ENCODE data around the gene EGR1. TPM values are rescaled to one million over a fixed set of nuclear protein-coding genes. Genes with fewer than 3 reads are reported as not detected.

EGR1 gene
- total and polyA plus RNA-seq, 2 of the 4 experiments (the other 2 are of a cell fraction) = 2.9 to 104 TPM

DNA sequence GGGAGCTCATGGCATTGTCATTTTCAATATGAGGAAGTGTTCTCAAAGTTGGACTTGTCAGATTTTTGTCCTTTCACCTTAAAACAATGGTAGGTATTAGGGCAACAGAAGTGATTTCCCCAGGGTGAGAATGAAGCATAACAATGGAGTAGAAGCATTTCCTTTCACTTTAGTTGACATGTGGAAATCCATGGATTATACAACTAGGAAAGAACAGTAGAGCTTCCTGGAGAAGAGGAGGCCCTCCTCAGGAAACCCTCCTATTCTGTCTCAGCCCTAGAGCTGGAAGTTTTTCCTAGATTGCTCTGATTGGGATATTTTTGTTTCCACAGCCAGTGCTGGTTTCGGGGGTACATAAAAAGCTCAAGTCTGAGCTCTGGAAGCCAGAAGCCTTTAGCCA is 40.2 kb upstream of the EGR1 start:
- CTCF ChIA-PET = interaction anchor here (0.6 to 0.7 kb wide), 2 partner anchors 43 to 78 kb away, joined by 3 read pairs; no protein-coding TSS in a partner anchor
- Histone ChIP-seq H2BK5ac (ENCODE audit: low read depth, low read length, poor library complexity, severe bottlenecking) (no peak overlapping the region), H3K27ac (ENCODE audit: insufficient read depth, low read length) (no peak overlapping the region), H2BK15ac (ENCODE audit: low read depth, low read length) (no peak overlapping the region), H3K4ac (ENCODE audit: low read depth, low read length) (no peak overlapping the region), H2AK9ac (replicated peaks; ENCODE audit: low read depth, low read length, poor library complexity) (no peak overlapping the region), H2BK20ac (ENCODE audit: low read depth, low read length) (no peak overlapping the region), H2AFZ (replicated peaks; ENCODE audit: low read length, poor library complexity) (no peak overlapping the region), H3K18ac (ENCODE audit: low read depth, low read length) (no peak overlapping the region), H3K9me1 (ENCODE audit: insufficient read depth, low read length) (0 out of 2 replicates have a peak, but pooled peaks cover 2% of the 10 kb centered on the region), H3K56ac (ENCODE audit: extremely low read depth, insufficient read depth, low read length) (no peak overlapping the region), H4K91ac (ENCODE audit: insufficient read depth, low read depth, low read length) (no peak overlapping the region), H3K27me3 (ENCODE audit: control insufficient read depth, insufficient read depth, low read length) (no peaks in the 10 kb centered on the region), H2AK5ac (ENCODE audit: low read depth, low read length) (no peak overlapping the region), H3K4me1 (ENCODE audit: control insufficient read depth, insufficient read depth, low read length) (no peaks in the 10 kb centered on the region), H4K8ac (ENCODE audit: low read depth in 2 of 2, low read length in 2 of 2) (no peak overlapping the region), H3K4me3 (ENCODE audit: insufficient read depth, low read depth, low read length) (no peak overlapping the region), H3K14ac (replicated peaks; ENCODE audit: low read depth, low read length) (no peak overlapping the region), H3K9ac (ENCODE audit: low read depth, low read length) (no peak overlapping the region), H3K36me3 (ENCODE audit: control insufficient read depth, insufficient read depth, low read length) (peaks cover 53% of the 10 kb centered on the region), H4K5ac (ENCODE audit: low read depth, low read length) (no peak overlapping the region), H3K4me2 (ENCODE audit: low read depth, low read length) (no peak overlapping the region), H3K9me3 (ENCODE audit: control insufficient read depth, insufficient read depth, low read length) (no peaks in the 10 kb centered on the region), H2BK120ac (ENCODE audit: low read depth, low read length) (no peak overlapping the region), H4K20me1 (ENCODE audit: insufficient read depth, low read length) (no peaks in the 10 kb centered on the region), H3K79me1 (ENCODE audit: low read depth in 1 of 2, low read length in 2 of 2) (no peaks in the 10 kb centered on the region), H3K23ac (ENCODE audit: low read depth, low read length) (no peak overlapping the region)
- TF ChIP-seq CEBPB (IDR thresholded peaks at IDR 0.05; ENCODE audit: low read depth, low read length) (no peak), BHLHE40 (IDR thresholded peaks at IDR 0.05; ENCODE audit: low read depth, low read length) (no peak), RFX5 (IDR thresholded peaks at IDR 0.05; ENCODE audit: low read depth, low read length) (no peak), MXI1 (IDR thresholded peaks at IDR 0.05; ENCODE audit: borderline replicate concordance, low read depth, low read length) (no peak), SMC3 (IDR thresholded peaks at IDR 0.05; ENCODE audit: low read depth, low read length) (no peak), MAZ (IDR thresholded peaks at IDR 0.05; ENCODE audit: borderline replicate concordance, low read depth, low read length) (no peak), RCOR1 (IDR thresholded peaks at IDR 0.05; ENCODE audit: insufficient replicate concordance, low read length) (no peak), CHD1 (IDR thresholded peaks at IDR 0.05; ENCODE audit: low read depth, low read length) (no peak), NFE2L2 (IDR thresholded peaks at IDR 0.05; ENCODE audit: low read depth, low read length) (no peak), MAFK (IDR thresholded peaks at IDR 0.05; ENCODE audit: low read depth, low read length) (no peak), RAD21 (IDR thresholded peaks at IDR 0.05; ENCODE audit: low read length) (no peak), FOS (IDR thresholded peaks at IDR 0.05; ENCODE audit: low read depth, low read length) (no peak), POLR2A (IDR thresholded peaks at IDR 0.05; ENCODE audit: low read depth, low read length) (no peak)
- TF ChIP-seq, protein P1, sequence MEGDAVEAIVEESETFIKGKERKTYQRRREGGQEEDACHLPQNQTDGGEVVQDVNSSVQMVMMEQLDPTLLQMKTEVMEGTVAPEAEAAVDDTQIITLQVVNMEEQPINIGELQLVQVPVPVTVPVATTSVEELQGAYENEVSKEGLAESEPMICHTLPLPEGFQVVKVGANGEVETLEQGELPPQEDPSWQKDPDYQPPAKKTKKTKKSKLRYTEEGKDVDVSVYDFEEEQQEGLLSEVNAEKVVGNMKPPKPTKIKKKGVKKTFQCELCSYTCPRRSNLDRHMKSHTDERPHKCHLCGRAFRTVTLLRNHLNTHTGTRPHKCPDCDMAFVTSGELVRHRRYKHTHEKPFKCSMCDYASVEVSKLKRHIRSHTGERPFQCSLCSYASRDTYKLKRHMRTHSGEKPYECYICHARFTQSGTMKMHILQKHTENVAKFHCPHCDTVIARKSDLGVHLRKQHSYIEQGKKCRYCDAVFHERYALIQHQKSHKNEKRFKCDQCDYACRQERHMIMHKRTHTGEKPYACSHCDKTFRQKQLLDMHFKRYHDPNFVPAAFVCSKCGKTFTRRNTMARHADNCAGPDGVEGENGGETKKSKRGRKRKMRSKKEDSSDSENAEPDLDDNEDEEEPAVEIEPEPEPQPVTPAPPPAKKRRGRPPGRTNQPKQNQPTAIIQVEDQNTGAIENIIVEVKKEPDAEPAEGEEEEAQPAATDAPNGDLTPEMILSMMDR (conservative IDR thresholded peaks at IDR 0.05; ENCODE audit: low read depth, low read length) = no peak
- TF ChIP-seq, protein P2, sequence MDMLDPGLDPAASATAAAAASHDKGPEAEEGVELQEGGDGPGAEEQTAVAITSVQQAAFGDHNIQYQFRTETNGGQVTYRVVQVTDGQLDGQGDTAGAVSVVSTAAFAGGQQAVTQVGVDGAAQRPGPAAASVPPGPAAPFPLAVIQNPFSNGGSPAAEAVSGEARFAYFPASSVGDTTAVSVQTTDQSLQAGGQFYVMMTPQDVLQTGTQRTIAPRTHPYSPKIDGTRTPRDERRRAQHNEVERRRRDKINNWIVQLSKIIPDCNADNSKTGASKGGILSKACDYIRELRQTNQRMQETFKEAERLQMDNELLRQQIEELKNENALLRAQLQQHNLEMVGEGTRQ (IDR thresholded peaks at IDR 0.05; ENCODE audit: low read depth, low read length) = no peak
- TF ChIP-seq, protein P3, sequence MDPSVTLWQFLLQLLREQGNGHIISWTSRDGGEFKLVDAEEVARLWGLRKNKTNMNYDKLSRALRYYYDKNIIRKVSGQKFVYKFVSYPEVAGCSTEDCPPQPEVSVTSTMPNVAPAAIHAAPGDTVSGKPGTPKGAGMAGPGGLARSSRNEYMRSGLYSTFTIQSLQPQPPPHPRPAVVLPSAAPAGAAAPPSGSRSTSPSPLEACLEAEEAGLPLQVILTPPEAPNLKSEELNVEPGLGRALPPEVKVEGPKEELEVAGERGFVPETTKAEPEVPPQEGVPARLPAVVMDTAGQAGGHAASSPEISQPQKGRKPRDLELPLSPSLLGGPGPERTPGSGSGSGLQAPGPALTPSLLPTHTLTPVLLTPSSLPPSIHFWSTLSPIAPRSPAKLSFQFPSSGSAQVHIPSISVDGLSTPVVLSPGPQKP (IDR thresholded peaks at IDR 0.05; ENCODE audit: borderline replicate concordance, low read depth, low read length) = no peak
- BruUV-seq (replicated peaks) = no TSS peak
- no CpG with 5 or more reads among the region's 1 CpG for WGBS, 2 experiments (ENCODE audit: extremely low coverage in 2 of 2, insufficient read length in 1 of 2)
- POLR2A ChIA-PET (ENCODE audit: unreplicated experiment) = no interaction called here
- no peak for ATAC-seq (ENCODE audit: low read depth)
- DNase-seq = no peak
- dilution Hi-C loops (cut with HindIII; ENCODE audit: low sequenced_read_pairs, unreplicated experiment) (no loop called here), intact Hi-C loops (cut with micrococcal nuclease) (no loop called here), in situ Hi-C loops (cut with MboI; ENCODE audit: low sequenced_read_pairs) (no loop called here)

Measured in IMR-90 (cell line).